PC-9 (cell line): ENCODE data around the gene PPM1H.

Experiments used
- CTCF ChIP-seq: fragments of 200-600 bp; sonication (generic); conservative IDR thresholded peaks from 2 replicates; pipeline ENCODE4 v1.6.1; 2017; ENCODE audit warnings: mixed run types, antibody characterized with exemption, mild to moderate bottlenecking, moderate library complexity
- EZH2 ChIP-seq: fragments of 200-600 bp; sonication (generic); IDR thresholded peaks from 2 replicates; pipeline ENCODE4 v1.8.0; 2017; ENCODE audit warnings: antibody characterized with exemption, low read depth

GRCh38 chr12:62873826-62874448, 61.0 kb downstream of the PPM1H start:
- TF ChIP-seq CTCF (no peak), EZH2 (no peak)
